ENCODE results near the gene VAC14.

- TF ChIP-seq POLR2A (IDR thresholded peaks at IDR 0.05) = no peak
- TF ChIP-seq CTCF (IDR thresholded peaks at IDR 0.05) = no peak
- no peak for TF ChIP-seq EP300 (IDR thresholded peaks at IDR 0.05)
Measured at GRCh38 chr16:70674221-70675014, 126.5 kb downstream of the VAC14 start.
